Measurements from ENCODE around the gene INTU.
"Not testable (repeated sequence)": the region's sequence is repeated elsewhere in the genome, so short reads cannot be mapped to it uniquely, and the experiment has no call there.

INTU gene

GRCh38 chr4:127632420-127633403 lies at the start of gene INTU:
INTU (plus strand) TSS chr4:127632957; CDS start chr4:127633035, 78 bp downstream.
- TF ChIP-seq EZH2phosphoT487 (IDR thresholded peaks at IDR 0.05; ENCODE audit: low read length) (no peak), CTCF (IDR thresholded peaks at IDR 0.05; ENCODE audit: low read length) (no peak), EZH2 (optimal IDR thresholded peaks at IDR 0.05; ENCODE audit: low read depth, low read length) (no peak)
- Histone ChIP-seq H3K27me3 (replicated peaks; ENCODE audit: insufficient read depth, low read length) (no peaks in the 10 kb centered on the region), H3K4me1 (ENCODE audit: low read length) (no peaks in the 10 kb centered on the region), H2AFZ (ENCODE audit: low read length) (peak within 1 kb of the TSS; percentile 31), H4K20me1 (ENCODE audit: insufficient read depth, low read length) (no peaks in the 10 kb centered on the region), H3K36me3 (replicated peaks; ENCODE audit: insufficient read depth, low read length) (no peaks in the 10 kb centered on the region), H3F3A (ENCODE audit: insufficient read depth, low read length) (no peaks in the 10 kb centered on the region), H3K9me3 (replicated peaks; ENCODE audit: insufficient read depth, low read length) (no peaks in the 10 kb centered on the region), H3K4me2 (ENCODE audit: low read depth, low read length) (peak within 1 kb of the TSS; percentile 17; the same call in 1 of the 2 replicates), H3K9me2 (replicated peaks; ENCODE audit: insufficient read depth, low read length) (no peaks in the 10 kb centered on the region), H3K27ac (ENCODE audit: low read length) (no peak within 1 kb of the TSS), H3K4me3 (ENCODE audit: low read length) (peak within 1 kb of the TSS; percentile 48), H3K79me2 (ENCODE audit: low read length) (no peaks in the 10 kb centered on the region), H3K9ac (ENCODE audit: low read length) (no peak within 1 kb of the TSS)
- peak; percentile 15 for DNase-seq

DNA sequence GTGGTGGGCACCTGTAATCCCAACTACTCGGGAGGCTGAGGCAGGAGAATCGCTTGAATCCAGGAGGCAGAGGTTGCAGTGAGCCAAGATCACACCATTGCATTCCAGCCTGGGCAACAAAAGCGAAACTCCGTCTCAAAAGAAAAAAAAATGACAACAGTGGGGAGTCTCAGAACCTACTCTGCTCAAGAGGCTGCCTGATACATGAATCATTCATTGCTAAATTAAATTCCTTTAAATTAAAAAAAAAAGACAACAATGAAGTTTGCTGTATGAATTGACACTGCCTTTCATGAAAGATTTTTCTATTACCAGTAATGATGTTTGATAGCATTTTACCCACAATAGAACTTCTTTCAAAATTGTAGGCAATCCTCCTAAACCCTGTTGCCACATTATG lies 46.3 kb upstream of the INTU start:
- H3K9me2 ChIP-seq (replicated peaks; ENCODE audit: insufficient read depth, low read length); H3K4me2 ChIP-seq (ENCODE audit: low read depth, low read length); H3K9me3 ChIP-seq (replicated peaks; ENCODE audit: insufficient read depth, low read length); H3K9ac ChIP-seq (ENCODE audit: low read length); H3K4me1 ChIP-seq (ENCODE audit: low read length); H3K27me3 ChIP-seq (replicated peaks; ENCODE audit: insufficient read depth, low read length); DNase-seq; H3K27ac ChIP-seq (ENCODE audit: low read length); H3K36me3 ChIP-seq (replicated peaks; ENCODE audit: insufficient read depth, low read length); H3F3A ChIP-seq (ENCODE audit: insufficient read depth, low read length); H4K20me1 ChIP-seq (ENCODE audit: insufficient read depth, low read length); H3K4me3 ChIP-seq (ENCODE audit: low read length); H3K79me2 ChIP-seq (ENCODE audit: low read length); H2AFZ ChIP-seq (ENCODE audit: low read length): not testable (repeated sequence)

- H2AFZ ChIP-seq (ENCODE audit: low read length) = no peak overlapping the region
Observed at GRCh38 chr4:127586922-127587571, 45.7 kb upstream of the INTU start.

GRCh38 chr4:127589153-127589552 lies 43.6 kb upstream of the INTU start:
- H3K4me2 ChIP-seq (ENCODE audit: low read depth, low read length); H2AFZ ChIP-seq (ENCODE audit: low read length); H3K36me3 ChIP-seq (replicated peaks; ENCODE audit: insufficient read depth, low read length); H3K4me1 ChIP-seq (ENCODE audit: low read length); H3K27me3 ChIP-seq (replicated peaks; ENCODE audit: insufficient read depth, low read length); H3K9ac ChIP-seq (ENCODE audit: low read length); H3F3A ChIP-seq (ENCODE audit: insufficient read depth, low read length); DNase-seq; H3K79me2 ChIP-seq (ENCODE audit: low read length); H3K4me3 ChIP-seq (ENCODE audit: low read length); H3K27ac ChIP-seq (ENCODE audit: low read length); H3K9me2 ChIP-seq (replicated peaks; ENCODE audit: insufficient read depth, low read length); H4K20me1 ChIP-seq (ENCODE audit: insufficient read depth, low read length); H3K9me3 ChIP-seq (replicated peaks; ENCODE audit: insufficient read depth, low read length): not testable (repeated sequence)

More at GRCh38 chr4:127586922-127587571, 45.7 kb upstream of the INTU start:
- Histone ChIP-seq H4K20me1 (ENCODE audit: insufficient read depth, low read length) (no peaks in the 10 kb centered on the region), H3K4me3 (ENCODE audit: low read length) (no peak overlapping the region), H3K4me1 (ENCODE audit: low read length) (no peaks in the 10 kb centered on the region), H3K9me3 (replicated peaks; ENCODE audit: insufficient read depth, low read length) (no peaks in the 10 kb centered on the region), H3F3A (ENCODE audit: insufficient read depth, low read length) (no peaks in the 10 kb centered on the region), H3K4me2 (ENCODE audit: low read depth, low read length) (no peak overlapping the region), H3K79me2 (ENCODE audit: low read length) (no peaks in the 10 kb centered on the region), H3K27ac (ENCODE audit: low read length) (no peak overlapping the region), H3K9me2 (replicated peaks; ENCODE audit: insufficient read depth, low read length) (no peaks in the 10 kb centered on the region), H3K9ac (ENCODE audit: low read length) (no peak overlapping the region), H3K27me3 (replicated peaks; ENCODE audit: insufficient read depth, low read length) (no peaks in the 10 kb centered on the region), H3K36me3 (replicated peaks; ENCODE audit: insufficient read depth, low read length) (no peaks in the 10 kb centered on the region)
- TF ChIP-seq EZH2phosphoT487 (IDR thresholded peaks at IDR 0.05; ENCODE audit: low read length) = no peak
- TF ChIP-seq CTCF (IDR thresholded peaks at IDR 0.05; ENCODE audit: low read length) = peak; percentile 80
- peak; percentile 50 for DNase-seq
